Measurements from ENCODE around the gene FXYD4.

GRCh38 chr10:43398939-43399319 lies 27.5 kb downstream of the FXYD4 start:
- no peak for TF ChIP-seq EZH2 (IDR thresholded peaks at IDR 0.05; ENCODE audit: insufficient read depth, poor library complexity, severe bottlenecking)
- TF ChIP-seq EZH2phosphoT487 (IDR thresholded peaks at IDR 0.05; ENCODE audit: insufficient read depth, low read depth) = no peak

Measured in GM23248 (cell line).